ENCODE data around the gene C22orf23. TPM values are rescaled to one million over a fixed set of nuclear protein-coding genes. Genes with fewer than 3 reads are reported as not detected.
"Not testable (repeated sequence)": the region's sequence is repeated elsewhere in the genome, so short reads cannot be mapped to it uniquely, and the experiment has no call there.

The C22orf23 gene
- total RNA-seq, 3 donors from 2014 or later, result not detected

- DNase-seq (no peak), ATAC-seq (peak; percentile 60)
- H3K36me3 ChIP-seq (ENCODE audit: low read depth), result no peaks in the 10 kb centered on the region
- no peak for TF ChIP-seq CTCF (IDR thresholded peaks at IDR 0.05)
- peak overlapping the region; percentile 66 for H3K4me3 ChIP-seq
- peaks cover 14% of the 10 kb centered on the region for H3K4me1 ChIP-seq (ENCODE audit: low read depth)
- intact Hi-C loops (cut with DNase I, micrococcal nuclease), result no loop called here
- H3K9me3 ChIP-seq, result no peaks in the 10 kb centered on the region
These were observed 352 bp downstream of the C22orf23 start for GRCh38 chr22:37953062-37953436.

- H3K9me3 ChIP-seq; intact Hi-C loops (cut with DNase I, micrococcal nuclease); H3K36me3 ChIP-seq (ENCODE audit: low read depth); H3K4me3 ChIP-seq: not testable (repeated sequence)
- ATAC-seq, result peak; percentile 9
- DNase-seq, result peak in 1 of 3 donors; percentile 34
- peaks cover 14% of the 10 kb centered on the region for H3K4me1 ChIP-seq (ENCODE audit: low read depth)
These were observed 772 bp downstream of the C22orf23 start for GRCh38 chr22:37952629-37953028.

- intact Hi-C loops (cut with DNase I, micrococcal nuclease), result no loop called here
- ATAC-seq, result no peak
- TF ChIP-seq CTCF (IDR thresholded peaks at IDR 0.05), result no peak
These were observed 2.1 kb downstream of the C22orf23 start for GRCh38 chr22:37951305-37951704.

GRCh38 chr22:37947142-37947795 is 6.1 kb downstream of the C22orf23 start:
- intact Hi-C loops (cut with DNase I, micrococcal nuclease); H3K9me3 ChIP-seq: not testable (repeated sequence)

More at GRCh38 chr22:37951305-37951704, 2.1 kb downstream of the C22orf23 start:
- no peak overlapping the region for H3K4me3 ChIP-seq
- H3K9me3 ChIP-seq, result no peaks in the 10 kb centered on the region
- peaks cover 14% of the 10 kb centered on the region for H3K4me1 ChIP-seq (ENCODE audit: low read depth)
- no peaks in the 10 kb centered on the region for H3K36me3 ChIP-seq (ENCODE audit: low read depth)
- no peak for DNase-seq

GRCh38 chr22:37944423-37944822 is 9.0 kb downstream of the C22orf23 start:
- H3K36me3 ChIP-seq (ENCODE audit: low read depth); intact Hi-C loops (cut with DNase I, micrococcal nuclease); H3K4me3 ChIP-seq; H3K4me1 ChIP-seq (ENCODE audit: low read depth); DNase-seq; H3K9me3 ChIP-seq; ATAC-seq: not testable (repeated sequence)

More at GRCh38 chr22:37947142-37947795, 6.1 kb downstream of the C22orf23 start:
- H3K4me3 ChIP-seq; H3K4me1 ChIP-seq (ENCODE audit: low read depth); H3K36me3 ChIP-seq (ENCODE audit: low read depth); ATAC-seq; DNase-seq: not testable (repeated sequence)

GRCh38 chr22:37943825-37944198 is 9.6 kb downstream of the C22orf23 start:
- ATAC-seq (no peak), DNase-seq (no peak)
- H3K9me3 ChIP-seq, result no peaks in the 10 kb centered on the region
- no peaks in the 10 kb centered on the region for H3K4me1 ChIP-seq (ENCODE audit: low read depth)
- intact Hi-C loops (cut with DNase I, micrococcal nuclease), result no loop called here
- peaks cover 5% of the 10 kb centered on the region for H3K36me3 ChIP-seq (ENCODE audit: low read depth)
- no peak overlapping the region for H3K4me3 ChIP-seq
- TF ChIP-seq CTCF (IDR thresholded peaks at IDR 0.05), result no peak

GRCh38 chr22:37943136-37943824 is 10.1 kb downstream of the C22orf23 start:
- Histone ChIP-seq H3K4me1 (ENCODE audit: low read depth) (no peaks in the 10 kb centered on the region), H3K4me3 (no peak overlapping the region), H3K9me3 (no peaks in the 10 kb centered on the region), H3K36me3 (ENCODE audit: low read depth) (peaks cover 5% of the 10 kb centered on the region)
- intact Hi-C loops (cut with DNase I, micrococcal nuclease), result no loop called here
- peak; percentile 16 for ATAC-seq
- no peak for DNase-seq
- no peak for TF ChIP-seq CTCF (IDR thresholded peaks at IDR 0.05)
